GM18909 (cell line): ENCODE data around the gene DLGAP1.
"Not testable (repeated sequence)": the region's sequence is repeated elsewhere in the genome, so short reads cannot be mapped to it uniquely, and the experiment has no call there.

Source experiments
- ATAC-seq: cut with Tn5 transposase; IDR thresholded peaks from one replicate; pipeline ENCODE4 v1.9.1; 2021; ENCODE audit warnings: mild to moderate bottlenecking; ENCODE audit not compliant: unreplicated experiment, poor library complexity

The DLGAP1 gene

DNA sequence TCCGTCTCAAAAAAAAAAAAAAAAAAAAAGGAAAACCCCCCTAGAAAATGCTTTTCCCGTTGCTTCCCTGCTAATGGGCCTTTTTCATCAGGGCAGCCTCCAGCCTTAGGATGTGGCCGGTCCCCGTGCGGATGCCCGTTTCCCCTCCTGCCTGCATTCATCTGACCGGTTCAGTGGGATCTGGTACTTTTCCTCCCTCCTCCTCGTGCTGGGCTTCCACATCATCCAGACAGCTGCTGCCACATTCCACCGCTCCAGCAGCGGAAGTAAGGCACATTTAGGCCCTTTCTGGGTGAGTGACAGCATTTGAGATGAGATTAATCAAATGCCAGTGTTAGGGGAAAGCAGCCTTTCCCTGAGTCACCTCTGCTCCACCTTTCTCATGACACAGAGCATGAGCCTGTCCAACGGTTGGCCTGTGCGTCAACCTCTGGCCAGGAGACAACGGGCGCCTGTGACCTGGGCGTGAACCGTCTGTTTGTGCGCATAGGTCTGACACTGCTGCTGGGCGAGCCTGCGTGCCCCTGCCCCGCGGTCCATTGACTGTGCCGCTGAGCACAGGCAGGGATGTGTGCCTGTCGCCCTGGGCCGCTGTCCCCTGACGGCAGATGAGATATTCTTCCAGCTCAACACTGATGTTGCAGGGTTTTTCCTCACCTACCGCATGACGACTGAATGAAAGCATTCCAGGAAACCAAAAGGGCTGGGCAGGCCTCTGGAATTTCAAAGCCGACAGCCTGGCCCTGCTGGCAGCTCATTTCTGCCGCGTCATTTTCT, 831.1 kb downstream of the DLGAP1 start:
- ATAC-seq = no peak

DNA sequence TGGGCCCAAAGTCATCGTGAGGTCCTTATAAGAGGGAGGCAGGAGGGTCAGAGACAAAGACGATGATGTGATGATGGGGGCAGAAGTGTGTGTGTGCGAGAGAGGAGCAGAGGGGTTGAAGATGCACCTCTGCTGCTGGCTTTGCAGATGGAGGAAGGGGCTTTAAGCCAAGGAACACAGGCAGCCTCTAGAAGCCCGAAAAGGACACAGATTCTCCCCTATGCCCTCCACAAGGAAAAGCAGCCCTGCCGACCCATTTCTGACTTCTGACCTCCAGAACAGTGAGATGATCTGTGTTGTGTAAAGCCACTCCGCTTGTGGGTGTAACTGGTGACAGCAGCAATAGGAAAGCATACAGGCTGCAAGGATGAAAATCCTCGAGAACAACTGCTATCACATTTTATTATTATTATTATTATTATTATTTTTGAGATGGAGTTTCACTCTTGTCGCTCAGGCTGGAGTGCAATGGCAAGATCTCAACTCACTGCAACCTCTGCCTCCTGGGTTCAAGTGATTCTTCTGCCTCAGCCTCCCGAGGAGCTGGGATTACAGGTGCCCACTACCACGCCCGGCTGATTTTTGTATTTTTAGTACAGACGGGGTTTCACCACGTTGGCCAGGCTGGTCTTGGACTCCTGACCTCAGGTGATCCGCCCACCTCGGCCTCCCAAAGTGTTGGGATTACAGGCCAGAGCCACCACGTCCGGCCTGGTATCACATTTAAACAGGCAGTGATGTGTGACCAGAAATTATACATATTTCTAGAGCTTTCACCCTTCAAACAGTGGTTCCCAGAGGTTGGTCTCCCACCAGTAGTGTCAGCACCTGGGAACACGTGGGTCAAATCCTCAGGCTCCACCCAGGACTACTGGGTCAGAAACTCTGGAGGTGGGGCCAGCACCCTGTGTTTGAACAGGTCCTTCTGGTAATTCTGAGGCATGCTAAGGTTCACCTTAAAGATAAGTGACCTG, 834.7 kb downstream of the DLGAP1 start:
- no peak for ATAC-seq

DNA sequence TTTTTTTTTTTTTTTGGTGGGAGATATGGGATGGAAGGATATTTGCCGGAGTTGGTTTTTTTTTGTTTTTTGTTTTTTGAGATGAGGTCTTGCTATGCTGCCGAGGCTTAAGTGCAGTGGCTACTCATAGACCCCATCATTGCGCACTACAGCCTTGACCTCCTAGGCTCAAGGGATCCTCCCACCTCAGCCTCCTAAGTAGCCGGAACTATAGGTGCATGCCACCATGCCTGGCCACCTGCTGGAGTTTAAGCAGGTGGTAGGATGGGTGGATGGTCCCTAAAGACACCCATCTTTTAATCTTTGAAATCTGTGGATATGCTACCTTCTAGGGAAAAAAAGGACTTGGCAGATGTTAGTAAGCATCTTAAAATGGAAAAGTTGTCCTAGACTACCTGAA, 835.4 kb downstream of the DLGAP1 start:
- no peak for ATAC-seq

DNA sequence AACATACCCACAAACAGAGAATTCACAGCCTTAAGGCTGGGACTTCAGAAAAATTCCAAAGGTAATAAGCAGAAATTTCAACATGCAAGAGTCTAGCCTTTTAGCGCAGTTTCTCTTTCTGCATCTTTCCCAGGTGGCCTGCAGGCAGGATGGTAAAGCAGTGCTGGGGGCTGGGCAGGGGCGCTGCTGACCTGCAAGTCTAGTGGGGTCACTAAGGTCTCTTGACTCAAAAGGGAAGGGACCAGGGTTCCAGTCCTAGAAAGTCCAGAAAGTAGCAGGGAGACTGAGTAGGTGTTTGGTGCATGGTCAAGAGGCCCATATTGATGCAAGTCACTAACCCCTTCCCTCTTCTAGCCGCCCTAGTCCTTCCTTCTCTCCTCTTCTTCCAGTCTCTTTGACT, 835.9 kb downstream of the DLGAP1 start:
- no peak for ATAC-seq

DNA sequence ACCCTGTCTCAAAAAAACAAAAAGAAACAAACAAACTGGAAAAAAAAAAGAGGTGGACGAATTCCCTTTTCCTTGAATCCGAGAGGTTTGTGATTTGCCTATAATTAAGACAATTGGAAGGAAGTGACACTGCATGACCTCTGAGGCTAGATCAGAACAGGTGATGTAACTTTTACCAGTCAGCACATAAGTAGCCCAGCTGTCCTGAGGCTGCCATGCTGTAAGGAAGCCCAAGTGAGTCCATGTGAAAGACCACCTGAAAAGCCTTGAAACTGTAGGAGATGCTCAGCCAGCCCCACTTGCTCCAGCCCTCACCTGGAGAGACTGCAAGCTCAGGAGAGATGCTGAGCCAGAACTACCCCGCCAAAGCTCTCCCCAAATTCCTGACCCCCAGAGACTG, 838.4 kb downstream of the DLGAP1 start:
- no peak for ATAC-seq

DNA sequence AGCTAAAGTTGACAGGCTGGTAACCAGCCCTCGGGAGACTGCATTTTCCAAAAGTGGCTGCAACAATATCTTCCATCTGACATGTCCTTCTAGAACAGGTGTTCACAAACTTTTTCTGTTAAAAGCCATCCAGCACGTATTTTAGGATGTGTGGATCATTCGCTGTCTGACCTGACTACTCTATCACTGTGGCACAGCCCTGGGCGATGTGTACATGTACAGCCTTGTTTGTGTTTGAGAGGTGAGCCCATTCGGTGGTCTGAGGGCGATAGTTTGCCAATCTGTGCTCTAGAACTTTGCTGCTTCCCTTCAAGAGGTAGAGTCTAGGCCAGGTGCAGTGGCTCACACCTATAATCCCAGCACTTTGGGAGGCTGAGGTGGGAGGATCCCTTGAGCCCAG, 839.0 kb downstream of the DLGAP1 start:
- no peak for ATAC-seq

DNA sequence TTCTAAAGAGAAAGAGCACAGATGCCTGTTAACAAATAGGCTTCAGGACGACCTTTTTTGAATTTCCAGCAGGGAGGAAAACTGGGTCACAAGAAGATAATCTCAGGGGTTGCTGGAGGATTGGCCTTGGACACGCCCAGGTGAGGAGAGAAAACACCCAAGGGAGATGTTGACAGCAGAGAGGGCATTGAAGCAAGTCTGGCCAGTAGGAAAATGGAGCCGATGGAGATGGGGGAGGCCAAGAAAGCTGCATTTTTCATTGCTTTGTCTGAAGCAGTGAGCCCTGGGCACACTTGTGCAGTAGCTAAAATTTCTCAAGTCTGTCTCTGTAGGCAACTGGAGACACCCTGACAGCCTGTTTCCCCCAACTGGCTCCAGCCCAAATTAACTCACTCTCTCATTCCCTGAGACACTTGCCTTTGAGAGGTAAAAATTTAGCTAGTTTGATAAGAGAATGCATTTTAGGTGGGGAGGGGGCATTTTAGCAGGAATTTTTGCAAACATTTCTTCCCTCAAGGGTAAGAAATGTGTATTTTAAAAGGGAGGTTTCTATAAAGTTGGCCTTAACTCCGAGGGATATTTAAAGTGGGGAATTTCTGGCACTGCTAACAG, 839.6 kb downstream of the DLGAP1 start:
- no peak for ATAC-seq

DNA sequence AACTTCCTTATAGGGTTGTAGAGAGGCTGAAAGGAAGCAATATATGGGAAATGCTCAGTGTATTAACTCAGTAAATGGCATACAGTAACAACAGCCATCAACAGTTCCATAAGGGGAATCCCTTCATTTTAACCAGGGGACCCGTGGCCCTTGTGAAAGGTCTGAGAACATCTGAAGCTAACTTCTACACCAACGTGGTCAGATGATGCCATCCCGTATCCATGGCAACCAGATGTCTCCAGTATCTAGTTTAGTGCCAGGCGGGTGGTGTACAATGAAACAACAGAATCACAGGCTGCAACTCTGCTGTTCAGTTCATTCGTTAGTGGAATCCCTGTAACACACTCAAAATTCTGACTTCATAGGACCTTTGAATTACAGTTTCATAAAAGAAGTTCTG, 842.8 kb downstream of the DLGAP1 start:
- ATAC-seq = no peak

DNA sequence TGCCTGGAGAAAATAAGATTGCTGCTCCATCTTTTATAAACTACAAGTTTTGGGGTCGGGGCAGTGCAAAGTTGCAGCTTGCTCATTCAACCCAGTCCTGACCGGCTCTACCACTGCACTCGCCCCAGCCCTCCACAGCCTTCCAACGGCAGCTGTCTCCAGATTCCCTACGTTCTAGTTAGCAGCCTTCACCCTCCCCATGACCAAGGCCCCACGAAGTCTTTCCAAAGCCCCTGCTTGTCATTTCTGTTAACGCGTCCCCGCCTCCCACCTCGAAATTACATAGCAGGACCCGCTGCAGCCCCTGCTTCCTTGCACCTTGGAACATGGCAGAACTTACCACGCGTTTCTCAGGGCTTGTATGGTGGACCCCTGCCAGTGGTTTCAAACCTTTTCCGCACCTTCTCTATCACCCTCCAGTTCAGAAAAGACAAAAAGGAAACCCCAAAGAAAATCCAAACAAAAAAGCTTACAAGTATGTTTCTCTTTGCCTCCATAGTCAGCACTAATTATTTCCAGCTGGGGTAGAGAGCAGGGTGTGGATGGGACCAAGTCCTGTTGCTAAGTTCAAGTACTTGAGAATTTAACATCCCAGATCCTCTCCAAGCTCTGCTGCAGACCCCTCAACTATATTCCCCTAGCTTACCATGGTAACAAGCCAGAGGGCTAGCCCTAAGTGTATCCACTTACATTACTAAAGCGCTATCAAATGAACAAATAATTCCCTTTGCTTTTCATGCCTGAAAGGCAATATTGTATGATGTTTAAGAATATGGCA, 843.6 kb downstream of the DLGAP1 start:
- no peak for ATAC-seq

DNA sequence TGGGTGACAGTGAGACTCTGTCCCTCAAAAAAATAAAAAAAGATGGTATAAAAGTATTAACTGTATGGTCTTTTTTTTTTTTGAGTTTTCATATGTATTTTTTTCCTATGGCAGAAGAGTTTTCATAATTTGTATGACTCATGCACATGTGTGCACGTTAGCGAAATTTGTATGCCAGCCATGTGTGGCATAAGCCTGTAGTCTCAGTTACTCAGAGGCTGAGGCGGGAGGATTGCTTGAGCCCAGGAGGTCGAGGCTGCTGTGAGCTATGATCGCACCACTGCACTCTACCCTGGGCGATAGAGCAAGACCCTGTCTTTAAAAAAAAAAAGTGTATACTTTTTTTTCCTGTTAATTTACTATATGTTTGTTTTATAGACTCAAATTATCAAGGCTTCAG, 844.3 kb downstream of the DLGAP1 start:
- ATAC-seq = no peak

DNA sequence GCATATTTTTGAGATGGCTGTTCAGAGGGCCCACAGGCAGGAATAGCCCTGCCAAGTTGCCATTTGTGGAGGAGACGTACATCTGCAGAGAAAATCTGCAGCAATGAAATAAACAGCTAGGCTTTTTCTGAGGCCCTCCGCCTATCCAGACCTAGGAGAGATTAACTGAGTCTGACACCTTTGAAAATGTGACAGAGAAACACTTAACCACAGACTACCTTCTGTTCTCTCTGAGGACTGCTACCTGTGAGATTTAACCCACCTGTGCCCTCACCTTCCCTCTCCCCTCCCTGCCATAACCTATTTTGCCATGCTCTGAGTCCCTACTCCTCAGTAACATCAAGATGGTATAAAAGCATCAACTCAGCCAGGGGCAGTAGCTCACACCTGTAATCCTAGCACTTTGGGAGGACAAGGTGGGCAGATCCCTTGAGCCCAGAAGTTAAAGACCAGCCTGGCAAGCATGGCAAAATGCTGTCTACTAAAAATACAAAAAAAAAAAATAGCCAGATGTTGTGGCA, 844.9 kb downstream of the DLGAP1 start:
- no peak for ATAC-seq

DNA sequence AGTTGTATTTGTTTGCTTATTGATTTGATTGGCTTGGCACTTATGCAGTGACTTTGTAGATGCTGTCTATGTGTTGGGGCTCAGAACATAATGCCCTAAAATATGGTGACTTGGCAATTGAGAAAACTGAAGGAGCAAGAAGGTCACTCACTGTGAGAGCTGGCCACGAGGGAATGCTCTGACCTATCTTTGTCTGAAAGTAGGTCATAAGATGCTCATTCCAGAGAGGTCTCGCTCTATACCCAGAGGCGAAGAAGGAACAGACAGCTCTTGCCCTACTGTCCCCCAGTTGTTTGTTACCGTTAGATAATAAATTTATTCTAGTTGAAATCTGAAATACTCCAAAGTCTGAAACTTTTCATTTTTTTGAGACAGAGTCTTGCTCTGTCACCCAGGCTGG, 846.6 kb downstream of the DLGAP1 start:
- no peak for ATAC-seq

DNA sequence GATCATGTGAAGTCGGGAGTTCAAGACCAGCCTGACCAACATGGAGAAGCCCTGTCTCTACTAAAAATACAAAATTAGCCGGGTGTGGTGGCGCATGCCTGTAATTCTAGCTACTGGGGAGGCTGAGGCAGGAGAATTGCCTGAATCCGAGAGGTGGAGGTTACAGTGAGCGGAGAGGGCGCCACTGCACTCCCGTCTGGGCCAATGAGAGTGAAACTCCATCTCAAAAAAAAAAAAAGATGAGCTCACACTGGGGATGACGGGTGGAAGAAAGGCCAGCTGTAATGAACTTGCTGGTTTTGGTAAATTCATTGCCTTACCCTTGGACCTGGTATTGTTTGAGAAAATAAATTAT, 847.0 kb downstream of the DLGAP1 start:
- ATAC-seq = not testable (repeated sequence)

DNA sequence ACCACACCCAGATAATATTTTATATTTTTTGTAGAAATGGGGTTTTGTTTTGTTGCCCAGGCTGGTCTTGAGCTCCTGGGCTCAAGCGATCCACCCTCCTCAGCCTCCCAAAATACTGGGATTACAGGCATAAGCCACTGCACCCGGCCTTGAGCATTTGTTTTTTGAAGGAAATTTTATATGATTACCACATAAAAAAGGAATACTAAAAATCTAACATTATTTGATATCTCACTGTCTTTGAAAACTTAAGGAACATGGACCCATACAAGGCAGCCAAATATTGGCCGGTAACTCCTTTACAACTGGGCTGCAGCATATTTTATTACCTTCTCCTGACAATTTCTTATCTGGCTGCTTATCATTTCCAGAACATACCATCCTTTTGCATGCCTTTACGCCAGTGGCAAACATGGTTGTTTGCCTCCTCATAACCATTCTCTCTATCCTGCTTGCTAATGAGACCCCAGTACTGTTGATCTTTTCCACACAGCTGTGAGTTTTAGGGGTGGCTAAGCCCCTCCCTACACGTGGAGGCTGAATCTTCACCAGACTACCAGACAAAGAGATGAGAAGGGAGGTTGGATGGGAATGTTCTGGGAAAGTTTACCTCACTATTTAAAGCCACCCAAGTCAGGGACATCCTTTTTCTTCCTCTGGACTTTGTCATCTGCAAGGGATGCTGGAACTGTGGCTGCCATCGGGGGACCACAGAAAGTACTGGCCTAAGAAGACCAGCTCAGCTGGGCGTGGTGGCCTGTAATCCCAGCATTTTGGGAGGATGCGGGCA, 847.6 kb downstream of the DLGAP1 start:
- no peak for ATAC-seq

DNA sequence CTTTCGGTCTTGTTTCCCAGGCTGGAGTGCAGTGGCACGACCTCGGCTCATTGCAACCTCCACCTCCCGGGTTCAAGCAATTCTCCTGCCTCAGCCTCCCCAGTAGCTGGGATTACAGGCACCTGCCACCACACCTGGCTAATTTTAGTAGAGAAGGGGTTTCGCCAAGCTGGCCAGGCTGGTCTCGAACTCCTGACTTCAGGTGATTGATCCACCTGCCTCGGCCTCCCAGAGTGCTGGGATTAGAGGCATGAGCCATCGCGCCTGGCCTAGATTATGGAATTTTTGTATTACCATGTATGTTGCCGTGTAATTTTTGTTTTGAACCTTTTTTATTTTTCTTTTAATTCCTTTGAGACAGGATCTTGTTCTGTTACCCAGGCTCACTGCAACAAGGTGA, 848.2 kb downstream of the DLGAP1 start:
- not testable (repeated sequence) for ATAC-seq

DNA sequence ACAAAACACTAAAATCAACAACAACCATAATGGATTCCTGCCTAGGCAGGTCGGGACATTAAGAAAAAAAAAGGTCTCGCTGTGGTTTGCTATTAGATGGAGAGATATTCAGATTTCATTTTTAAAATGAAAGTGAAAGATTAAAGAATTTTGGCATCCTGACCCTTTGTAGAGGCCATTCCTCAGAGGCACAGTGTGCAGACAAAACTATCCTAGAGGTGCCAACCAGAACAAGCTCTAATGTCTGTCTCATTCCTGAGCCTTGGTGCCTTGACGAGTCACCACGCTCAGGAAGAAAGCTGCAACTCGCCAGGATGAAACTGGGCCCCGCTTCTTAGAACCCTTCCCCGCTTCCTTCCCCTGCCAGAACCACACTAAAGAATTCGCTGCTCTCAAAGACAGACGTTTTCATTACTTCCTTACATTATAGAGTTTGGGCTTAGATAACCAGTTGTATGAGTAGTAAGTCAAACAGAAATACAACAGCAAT, 849.1 kb downstream of the DLGAP1 start:
- ATAC-seq = no peak

DNA sequence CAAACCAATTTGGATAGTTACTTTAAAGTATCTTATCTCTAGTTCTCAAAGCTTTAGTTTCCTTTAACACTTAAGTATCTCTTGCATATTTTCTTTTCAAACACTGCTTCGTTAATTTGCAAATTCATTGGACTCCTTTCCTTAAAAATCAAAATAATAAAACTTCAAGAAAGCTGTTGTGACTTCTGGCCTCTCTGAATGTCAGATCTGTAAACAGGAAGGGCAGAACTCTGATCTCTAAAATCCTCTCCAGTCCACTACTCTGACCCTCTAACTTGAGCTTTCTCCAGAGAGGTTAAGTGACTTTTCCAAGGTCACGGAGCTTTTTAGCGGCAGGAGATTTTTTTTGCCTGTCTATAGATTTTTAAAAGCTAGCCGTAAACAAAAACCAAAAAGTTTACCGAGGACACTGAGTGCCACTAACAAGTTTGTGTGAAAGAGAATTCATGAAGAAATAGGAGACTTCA, 849.6 kb downstream of the DLGAP1 start:
- no peak for ATAC-seq

DNA sequence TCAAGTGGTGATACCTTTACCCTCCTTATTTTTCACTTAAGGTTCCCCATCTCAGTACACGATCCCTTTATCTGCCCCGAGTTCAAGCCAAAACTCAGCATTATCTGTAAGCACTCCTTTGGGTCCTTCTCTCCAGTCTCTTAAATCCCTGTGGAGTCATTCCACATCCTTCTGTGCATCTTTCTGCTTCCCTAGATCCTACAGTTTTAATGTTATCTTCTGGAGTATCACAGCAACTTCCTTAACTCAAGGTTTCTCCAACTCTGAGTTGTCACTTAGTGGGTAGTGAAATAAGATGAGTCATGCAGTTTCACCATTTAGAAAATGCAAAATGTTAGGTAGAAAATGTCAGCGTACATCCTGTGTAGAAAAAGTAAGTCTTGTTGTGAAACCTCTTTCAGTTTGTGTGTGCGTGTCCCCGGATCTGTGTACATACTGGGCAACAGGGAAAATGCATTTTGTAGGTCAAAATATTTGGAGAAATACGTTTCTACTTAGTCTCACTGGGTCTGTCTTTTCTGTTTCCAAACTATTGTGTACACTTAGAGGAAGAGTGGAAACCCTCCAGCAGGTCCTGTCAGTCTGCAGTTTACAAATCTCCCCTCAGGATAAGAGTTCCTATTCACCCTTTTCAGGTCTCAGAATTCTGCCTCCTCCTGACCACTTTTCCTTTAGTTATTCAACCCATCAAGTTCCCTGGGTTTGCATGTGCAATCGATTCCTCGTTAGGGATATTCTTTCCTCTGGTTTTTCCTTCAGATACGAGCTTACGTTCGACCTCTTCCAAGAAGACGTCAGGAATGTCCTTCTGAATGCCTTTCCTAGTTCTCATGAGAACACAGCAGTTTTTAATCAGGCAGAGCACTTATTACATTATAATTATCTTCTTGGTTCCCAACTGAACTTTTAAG, 850.4 kb downstream of the DLGAP1 start:
- ATAC-seq = peak; percentile 91
